Neural crest cell (in vitro differentiated cells): ENCODE measurements around the gene FAM78B. TPM values are rescaled to one million over a fixed set of nuclear protein-coding genes. Genes with fewer than 3 reads are reported as not detected.

Experiments used
- DNase-seq: peaks from one replicate; pipeline ENCODE4 v3.0.0; 2021; ENCODE audit warnings: low read depth, mixed read lengths, low spot score
- H3K27ac Mint-ChIP-seq: one replicate; pipeline ENCODE4 v1.8.0; 2021; ENCODE audit warnings: mild to moderate bottlenecking, mixed read lengths; ENCODE audit not compliant: unreplicated experiment
- H3K27me3 Mint-ChIP-seq: 2 replicates; pipeline ENCODE4 v1.8.0; 2021; ENCODE audit warnings: low read depth, mild to moderate bottlenecking, mixed read lengths
- H3K36me3 Mint-ChIP-seq: 2 replicates; pipeline ENCODE4 v1.8.0; 2021; ENCODE audit warnings: low read depth, mild to moderate bottlenecking, mixed read lengths
- H3K4me1 Mint-ChIP-seq: 2 replicates; pipeline ENCODE4 v1.8.0; 2021; ENCODE audit warnings: mixed read lengths
- H3K4me3 Mint-ChIP-seq: one replicate; pipeline ENCODE4 v1.8.0; 2021; ENCODE audit warnings: mild to moderate bottlenecking, mixed read lengths
- H3K9me3 Mint-ChIP-seq: 2 replicates; pipeline ENCODE4 v1.8.0; 2021; ENCODE audit warnings: mixed read lengths
- CTCF ChIP-seq: fragments of 200-600 bp; sonication (generic); conservative IDR thresholded peaks from 2 replicates; pipeline ENCODE4 v1.5.0; 2021; ENCODE audit warnings: antibody characterized with exemption, mild to moderate bottlenecking
- microRNA-seq: library from miRNA; unstranded; fragments of <30 nt; microRNA quantifications from one replicate; pipeline ENCODE4, GENCODE V29; 2020
- total RNA-seq: library from RNA; stranded (reverse); gene quantifications from 2 replicates; pipeline ENCODE4 v1.2.1, GENCODE V29; 2021

Gene FAM78B
- total RNA-seq, 1 donor from 2014 or later, result 1.5 TPM

- Mint-ChIP-seq H3K4me1 (no peaks in the 10 kb centered on the region), H3K27ac (no peak overlapping the region), H3K27me3 (peaks cover 21% of the 10 kb centered on the region), H3K4me3 (no peak overlapping the region), H3K9me3 (no peaks in the 10 kb centered on the region), H3K36me3 (no peaks in the 10 kb centered on the region)
- TF ChIP-seq CTCF, result no peak
- no peak for DNase-seq
Observed at GRCh38 chr1:166031932-166032571, 134.7 kb downstream of the FAM78B start.

DNA sequence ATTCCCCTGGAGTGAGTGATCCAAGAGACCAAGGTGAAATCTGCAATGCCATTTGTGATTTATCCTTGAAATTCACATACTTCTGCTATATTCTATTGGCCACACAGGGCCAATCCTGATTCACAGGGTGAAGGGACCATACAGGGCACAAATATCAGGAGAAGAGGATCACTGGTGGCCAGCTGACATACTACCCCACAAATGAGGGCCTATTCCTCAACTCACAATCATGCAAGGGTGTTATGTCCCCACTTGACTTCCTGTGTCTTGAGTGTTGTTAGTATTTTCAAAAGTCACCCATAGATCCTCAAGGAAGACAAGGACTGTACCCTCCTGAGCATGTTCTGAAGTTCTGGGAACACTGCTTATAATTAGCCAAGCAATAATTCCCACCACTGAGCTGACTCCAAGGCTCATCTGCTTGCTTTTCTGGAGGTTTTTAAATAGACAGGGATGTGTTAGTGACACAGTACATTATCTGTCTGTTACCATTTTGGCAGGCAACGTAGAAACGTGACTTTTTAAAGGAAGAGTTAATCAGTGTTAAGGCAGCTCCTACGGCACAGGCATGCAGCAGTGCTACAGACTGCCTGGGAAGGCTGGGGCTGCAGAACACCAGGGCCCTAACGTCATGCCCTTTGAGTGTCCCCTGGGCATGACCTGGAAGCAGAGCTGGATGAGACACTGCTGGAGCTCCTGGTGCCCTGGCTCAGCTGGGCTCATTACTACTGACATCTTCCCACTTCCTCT, 137.4 kb downstream of the FAM78B start:
- Mint-ChIP-seq H3K9me3 (no peaks in the 10 kb centered on the region), H3K36me3 (no peaks in the 10 kb centered on the region), H3K4me1 (no peaks in the 10 kb centered on the region), H3K4me3 (no peak overlapping the region), H3K27me3 (peaks cover 39% of the 10 kb centered on the region), H3K27ac (no peak overlapping the region)
- DNase-seq, result no peak
- no peak for TF ChIP-seq CTCF

DNA sequence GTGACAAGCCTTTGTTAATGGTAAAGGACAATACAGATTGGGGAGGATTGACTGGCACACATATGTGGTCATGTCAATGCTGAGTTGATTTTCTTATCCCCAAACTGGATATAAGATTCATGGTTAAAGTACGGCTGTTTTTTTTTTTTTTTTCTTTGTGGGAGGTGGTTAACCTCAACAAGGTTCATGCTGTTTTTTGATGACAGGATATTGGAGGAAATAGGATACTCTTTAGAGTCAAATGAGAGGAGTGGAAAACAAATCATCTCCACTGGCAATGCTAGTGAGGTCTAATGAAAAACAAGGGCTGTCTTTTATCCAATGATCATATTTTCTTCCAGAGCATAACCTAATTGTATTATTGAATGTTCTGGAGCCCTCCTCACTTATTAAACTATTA, 140.2 kb downstream of the FAM78B start:
- no peaks in the 10 kb centered on the region for H3K36me3 Mint-ChIP-seq
- H3K4me1 Mint-ChIP-seq, result no peaks in the 10 kb centered on the region
- TF ChIP-seq CTCF, result no peak
- DNase-seq, result no peak
- peaks cover 63% of the 10 kb centered on the region for H3K27me3 Mint-ChIP-seq
- no peaks in the 10 kb centered on the region for H3K9me3 Mint-ChIP-seq
- H3K4me3 Mint-ChIP-seq, result no peak overlapping the region
- no peak overlapping the region for H3K27ac Mint-ChIP-seq

DNA sequence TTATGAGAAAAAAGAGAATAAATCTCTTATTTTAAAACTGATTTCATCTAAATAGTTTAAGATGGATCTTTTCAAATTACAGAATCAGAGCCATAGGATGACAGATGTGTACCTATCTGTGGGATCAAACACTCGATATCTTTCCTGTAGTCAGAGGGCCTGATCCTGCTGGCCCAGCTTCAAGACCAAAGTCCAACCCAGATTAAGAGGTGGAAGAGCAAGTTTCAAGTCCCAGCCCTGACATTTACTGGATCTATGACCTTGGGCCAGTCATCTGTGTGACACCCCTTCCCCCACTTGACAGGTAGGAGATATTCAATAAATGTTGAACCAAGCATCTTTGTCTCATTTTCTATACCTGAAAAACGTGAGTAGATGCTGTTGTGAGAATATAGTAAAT, 140.7 kb downstream of the FAM78B start:
- H3K27ac Mint-ChIP-seq, result no peak overlapping the region
- no peaks in the 10 kb centered on the region for H3K9me3 Mint-ChIP-seq
- H3K4me3 Mint-ChIP-seq, result no peak overlapping the region
- H3K4me1 Mint-ChIP-seq, result no peaks in the 10 kb centered on the region
- H3K36me3 Mint-ChIP-seq, result no peaks in the 10 kb centered on the region
- DNase-seq, result no peak
- TF ChIP-seq CTCF, result no peak
- H3K27me3 Mint-ChIP-seq, result peaks cover 66% of the 10 kb centered on the region

DNA sequence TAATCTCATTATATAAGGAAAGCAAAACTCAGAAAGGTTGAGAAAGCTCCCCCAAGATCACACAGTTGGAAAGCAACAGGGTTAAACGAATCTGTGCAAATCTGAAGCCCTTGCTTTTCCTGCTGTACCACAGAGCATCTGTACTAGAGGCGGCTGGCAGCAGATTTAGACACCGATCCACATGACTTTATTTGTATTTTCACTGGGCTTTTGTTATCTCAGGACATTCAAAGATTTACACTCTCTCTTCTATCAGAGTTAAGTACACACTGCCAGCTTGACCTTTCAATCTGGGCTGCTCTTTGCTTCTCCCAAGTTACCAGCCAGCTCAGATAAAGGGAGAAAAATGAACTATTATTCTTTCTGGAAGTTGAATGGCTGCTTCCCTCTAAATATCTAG, 146.6 kb downstream of the FAM78B start:
- no peak for DNase-seq
- no peak for TF ChIP-seq CTCF
- Mint-ChIP-seq H3K9me3 (no peaks in the 10 kb centered on the region), H3K27ac (no peak overlapping the region), H3K4me1 (peaks cover 8% of the 10 kb centered on the region), H3K4me3 (no peak overlapping the region), H3K36me3 (no peaks in the 10 kb centered on the region), H3K27me3 (peaks cover 59% of the 10 kb centered on the region)

Small RNA genes lying within 50 kb of the gene (microRNA-seq; reads per million reads assigned to microRNA genes)
- not detected for gene MIR921
